ENCODE results near the gene AQP4.

Gene AQP4

GRCh38 chr18:26893996-26894395 is 28.5 kb upstream of the AQP4 start:
- TF ChIP-seq CTCF (conservative IDR thresholded peaks at IDR 0.05): no peak
- no peak overlapping the region for H3K27ac ChIP-seq

GRCh38 chr18:26888259-26888658 is 22.8 kb upstream of the AQP4 start:
- no peak for TF ChIP-seq CTCF (conservative IDR thresholded peaks at IDR 0.05)
- H3K27ac ChIP-seq: no peak overlapping the region

DNA sequence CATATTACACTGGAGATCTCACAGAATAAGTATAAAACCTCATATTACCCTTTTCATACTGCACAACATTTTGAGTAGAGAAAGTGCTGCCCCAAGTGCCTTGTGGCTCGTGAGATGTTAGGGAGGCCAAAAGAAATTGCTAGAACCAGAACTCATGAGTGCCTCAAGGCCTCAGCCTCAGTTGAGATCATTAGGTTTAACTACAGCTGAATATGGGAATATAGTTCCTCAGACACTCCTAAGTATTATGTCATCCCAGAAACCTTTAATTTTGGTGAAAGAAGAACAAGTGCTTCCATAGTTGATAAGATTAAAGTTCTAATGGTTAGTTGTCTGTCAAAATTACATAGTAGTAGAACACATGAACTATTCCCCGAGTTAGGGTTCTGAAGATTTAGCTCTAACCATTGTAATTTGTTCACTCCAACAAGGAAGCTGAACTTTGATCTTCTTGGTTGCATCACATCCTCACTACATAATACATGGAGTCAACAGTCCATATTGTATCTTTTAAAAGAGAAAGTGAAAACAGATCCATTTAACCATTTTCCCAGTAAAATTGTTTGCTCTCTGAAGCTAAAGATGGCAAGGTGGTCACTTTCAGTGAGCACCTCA is 9.6 kb upstream of the AQP4 start:
- no peak overlapping the region for H3K27ac ChIP-seq
- TF ChIP-seq CTCF (conservative IDR thresholded peaks at IDR 0.05): no peak

DNA sequence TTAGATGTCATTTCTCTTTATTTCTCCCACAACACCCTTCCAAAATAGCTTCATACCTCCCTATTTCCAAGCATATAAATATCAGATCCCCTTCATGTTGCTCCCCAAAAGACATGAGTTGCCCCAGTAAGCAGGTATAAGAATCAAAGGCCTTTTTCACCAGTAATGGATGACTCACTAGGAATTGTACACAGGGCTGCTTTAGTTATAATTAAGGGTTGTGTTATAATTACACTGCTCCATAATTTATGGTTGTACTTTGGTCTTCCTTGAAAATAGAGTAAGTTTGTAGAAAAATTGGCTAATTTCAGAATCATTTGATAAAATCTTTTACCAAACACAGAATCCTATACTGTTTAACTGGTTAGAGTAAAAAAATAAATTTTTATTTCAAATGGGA is 8.8 kb upstream of the AQP4 start:
- H3K27ac ChIP-seq: no peak overlapping the region
- TF ChIP-seq CTCF (conservative IDR thresholded peaks at IDR 0.05): no peak

DNA sequence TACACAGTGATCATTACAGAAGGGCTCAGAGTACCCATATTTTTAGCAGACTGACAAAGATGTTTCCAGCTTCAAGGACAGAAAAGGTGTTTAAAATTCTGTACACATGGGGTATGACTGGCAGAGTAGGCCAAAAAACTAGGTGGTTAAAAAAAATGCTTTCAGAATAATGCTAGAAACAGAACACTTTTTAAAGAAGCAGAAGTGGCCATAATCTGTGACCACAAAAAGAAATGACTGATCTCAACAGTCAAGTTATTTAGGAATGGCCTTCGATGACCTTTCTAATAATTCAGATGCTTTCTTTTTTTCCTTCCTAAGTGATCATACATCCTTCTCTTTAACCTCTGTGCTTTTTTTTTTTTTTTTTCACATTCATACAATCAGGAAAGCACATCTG is 4.1 kb upstream of the AQP4 start:
- TF ChIP-seq CTCF (conservative IDR thresholded peaks at IDR 0.05): no peak
- no peak overlapping the region for H3K27ac ChIP-seq

DNA sequence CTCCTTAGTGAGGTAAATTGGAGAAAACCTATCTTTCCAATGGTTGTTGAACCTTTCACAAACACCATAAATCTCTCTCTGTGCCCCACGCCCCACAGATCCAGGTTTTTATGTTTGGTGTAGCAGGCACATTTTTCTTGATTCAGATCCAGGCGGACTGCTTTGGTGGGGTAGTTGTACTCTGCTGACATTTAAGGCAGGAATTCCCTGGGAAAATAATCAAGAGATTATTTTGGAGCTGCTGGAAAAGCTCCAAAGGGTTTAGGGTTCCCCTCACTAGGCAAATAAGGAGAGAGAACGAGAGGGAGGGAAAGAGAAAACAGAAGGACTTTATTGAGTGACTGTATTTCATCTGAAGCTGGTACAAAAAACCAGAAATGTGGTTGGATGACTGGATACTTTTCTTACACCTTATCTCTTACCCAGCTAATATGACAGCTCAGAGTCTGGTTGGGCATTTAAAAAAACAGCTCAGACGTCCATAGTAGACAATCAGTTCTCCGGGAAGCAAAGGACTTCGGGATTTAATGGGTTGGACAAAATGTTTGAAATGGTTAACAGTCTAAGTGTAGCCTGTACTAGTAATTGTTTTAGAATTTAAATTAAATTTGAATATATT is 3.6 kb upstream of the AQP4 start:
- no peak for TF ChIP-seq CTCF (conservative IDR thresholded peaks at IDR 0.05)
- no peak overlapping the region for H3K27ac ChIP-seq

GRCh38 chr18:26867471-26867870 is 2.0 kb upstream of the AQP4 start:
- TF ChIP-seq CTCF (conservative IDR thresholded peaks at IDR 0.05): no peak
- no peak overlapping the region for H3K27ac ChIP-seq

Measured in VCaP (cell line).